Measurements from ENCODE around the gene SMIM15. TPM values are rescaled to one million over a fixed set of nuclear protein-coding genes. Genes with fewer than 3 reads are reported as not detected.

Gene SMIM15
- total RNA-seq, 1 donor from 2014 or later, result 56.6 TPM

DNA sequence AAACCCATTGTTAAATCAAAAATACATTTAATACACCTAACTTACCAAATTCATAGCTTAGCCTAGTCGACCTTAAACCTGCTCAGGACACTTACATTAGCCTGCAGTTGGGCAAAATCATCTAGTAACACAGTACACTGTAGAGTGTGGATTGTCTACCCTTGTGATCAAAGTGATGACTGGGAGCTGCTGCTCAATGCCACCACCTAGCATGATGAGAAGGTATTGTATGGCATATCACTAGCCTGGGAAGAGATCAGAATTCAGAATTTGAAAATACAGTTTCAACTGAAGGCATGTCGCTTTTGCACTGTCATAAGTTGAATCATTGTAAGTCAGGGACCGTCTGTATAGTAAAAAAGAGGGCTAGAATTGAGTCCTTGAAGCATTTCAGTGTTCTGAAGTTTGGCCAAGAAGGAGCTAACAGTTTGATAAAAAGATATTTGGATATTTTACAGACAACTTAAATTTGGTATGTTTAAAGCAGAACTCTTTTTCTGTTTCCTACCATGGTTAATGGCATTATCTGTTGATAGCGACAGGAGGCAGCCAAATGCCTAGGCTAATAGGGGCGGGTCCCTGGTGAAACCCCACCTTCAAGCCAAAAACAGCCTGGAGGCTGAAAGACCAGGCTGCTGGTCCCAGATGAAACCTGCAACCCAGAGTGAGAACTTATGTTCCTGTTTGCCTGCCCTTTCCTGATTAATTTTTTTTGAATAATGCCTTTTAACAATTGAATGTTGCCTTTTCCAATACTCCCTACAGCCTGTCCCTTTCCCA, 23.0 kb downstream of the SMIM15 start:
- Mint-ChIP-seq H3K27ac (ENCODE audit: unreplicated experiment) (no peak overlapping the region), H3K9me3 (ENCODE audit: low read depth) (no peaks in the 10 kb centered on the region), H3K4me3 (ENCODE audit: unreplicated experiment) (no peak overlapping the region), H3K36me3 (ENCODE audit: low read depth) (no peaks in the 10 kb centered on the region), H3K27me3 (ENCODE audit: low read depth) (no peaks in the 10 kb centered on the region), H3K4me1 (ENCODE audit: low read depth) (no peaks in the 10 kb centered on the region)
- TF ChIP-seq, protein P1, sequence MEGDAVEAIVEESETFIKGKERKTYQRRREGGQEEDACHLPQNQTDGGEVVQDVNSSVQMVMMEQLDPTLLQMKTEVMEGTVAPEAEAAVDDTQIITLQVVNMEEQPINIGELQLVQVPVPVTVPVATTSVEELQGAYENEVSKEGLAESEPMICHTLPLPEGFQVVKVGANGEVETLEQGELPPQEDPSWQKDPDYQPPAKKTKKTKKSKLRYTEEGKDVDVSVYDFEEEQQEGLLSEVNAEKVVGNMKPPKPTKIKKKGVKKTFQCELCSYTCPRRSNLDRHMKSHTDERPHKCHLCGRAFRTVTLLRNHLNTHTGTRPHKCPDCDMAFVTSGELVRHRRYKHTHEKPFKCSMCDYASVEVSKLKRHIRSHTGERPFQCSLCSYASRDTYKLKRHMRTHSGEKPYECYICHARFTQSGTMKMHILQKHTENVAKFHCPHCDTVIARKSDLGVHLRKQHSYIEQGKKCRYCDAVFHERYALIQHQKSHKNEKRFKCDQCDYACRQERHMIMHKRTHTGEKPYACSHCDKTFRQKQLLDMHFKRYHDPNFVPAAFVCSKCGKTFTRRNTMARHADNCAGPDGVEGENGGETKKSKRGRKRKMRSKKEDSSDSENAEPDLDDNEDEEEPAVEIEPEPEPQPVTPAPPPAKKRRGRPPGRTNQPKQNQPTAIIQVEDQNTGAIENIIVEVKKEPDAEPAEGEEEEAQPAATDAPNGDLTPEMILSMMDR (IDR thresholded peaks at IDR 0.05), result peak; percentile 54
- no peak for DNase-seq (ENCODE audit: low spot score)

- H3K4me1 Mint-ChIP-seq (ENCODE audit: low read depth), result peaks cover under 1% of the 10 kb centered on the region
- no peaks in the 10 kb centered on the region for H3K9me3 Mint-ChIP-seq (ENCODE audit: low read depth)
- no peak overlapping the region for H3K27ac Mint-ChIP-seq (ENCODE audit: unreplicated experiment)
- DNase-seq (ENCODE audit: low spot score), result no peak
- TF ChIP-seq, protein P1 (IDR thresholded peaks at IDR 0.05), result no peak
- H3K27me3 Mint-ChIP-seq (ENCODE audit: low read depth), result no peaks in the 10 kb centered on the region
- H3K4me3 Mint-ChIP-seq (ENCODE audit: unreplicated experiment), result no peak overlapping the region
- peaks cover 1% of the 10 kb centered on the region for H3K36me3 Mint-ChIP-seq (ENCODE audit: low read depth)
These were observed 24.4 kb downstream of the SMIM15 start for GRCh38 chr5:61137835-61138234.

- Mint-ChIP-seq H3K4me3 (ENCODE audit: unreplicated experiment) (no peak overlapping the region), H3K36me3 (ENCODE audit: low read depth) (peaks cover 3% of the 10 kb centered on the region), H3K9me3 (ENCODE audit: low read depth) (peaks cover 5% of the 10 kb centered on the region), H3K27ac (ENCODE audit: unreplicated experiment) (peak overlapping the region; percentile 86), H3K27me3 (ENCODE audit: low read depth) (no peaks in the 10 kb centered on the region), H3K4me1 (ENCODE audit: low read depth) (peaks cover 11% of the 10 kb centered on the region)
- no peak for DNase-seq (ENCODE audit: low spot score)
- TF ChIP-seq, protein P1 (IDR thresholded peaks at IDR 0.05), result no peak
These were observed 29.7 kb downstream of the SMIM15 start for GRCh38 chr5:61132559-61132958.

DNA sequence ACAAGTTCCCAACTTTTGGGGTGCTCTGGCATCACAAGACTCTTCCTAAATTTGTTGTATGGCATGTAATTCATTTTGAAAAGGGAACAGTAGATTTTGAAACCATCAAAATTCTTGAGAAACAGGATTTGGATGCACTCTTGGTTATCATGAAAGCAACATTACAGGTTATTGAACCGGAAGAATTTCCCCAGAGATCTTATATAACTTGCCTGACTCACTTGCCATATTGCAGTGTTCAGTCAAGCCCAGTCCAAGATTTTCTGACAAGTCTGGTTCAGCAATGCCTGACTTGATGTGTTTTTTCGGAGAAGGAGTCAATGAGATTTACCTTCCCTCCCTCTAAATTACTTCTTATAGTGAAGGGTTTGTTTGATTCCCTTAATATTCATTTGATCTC, 32.0 kb downstream of the SMIM15 start:
- TF ChIP-seq, protein P1 (IDR thresholded peaks at IDR 0.05), result no peak
- H3K27ac Mint-ChIP-seq (ENCODE audit: unreplicated experiment), result no peak overlapping the region
- peaks cover 4% of the 10 kb centered on the region for H3K36me3 Mint-ChIP-seq (ENCODE audit: low read depth)
- no peak overlapping the region for H3K4me3 Mint-ChIP-seq (ENCODE audit: unreplicated experiment)
- peaks cover 11% of the 10 kb centered on the region for H3K4me1 Mint-ChIP-seq (ENCODE audit: low read depth)
- no peak for DNase-seq (ENCODE audit: low spot score)
- no peaks in the 10 kb centered on the region for H3K27me3 Mint-ChIP-seq (ENCODE audit: low read depth)
- peaks cover 5% of the 10 kb centered on the region for H3K9me3 Mint-ChIP-seq (ENCODE audit: low read depth)

DNA sequence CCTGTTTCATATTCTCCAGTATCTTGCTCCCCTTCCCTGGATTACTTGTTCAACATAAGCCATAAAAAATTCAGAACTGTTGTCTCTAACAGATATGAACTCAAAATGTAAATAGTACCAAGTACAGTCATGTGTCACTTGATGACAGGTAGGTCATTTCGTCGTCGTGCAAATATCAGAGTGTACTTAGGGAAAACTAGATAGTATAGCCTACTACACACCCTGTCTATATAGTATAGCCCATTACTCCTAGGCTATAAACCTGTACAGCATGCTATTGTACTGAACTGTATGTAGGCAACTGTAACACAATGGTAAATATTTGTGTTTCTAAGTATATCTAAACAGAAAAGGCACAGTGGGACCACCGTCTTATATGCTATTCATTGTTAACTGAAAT, 39.1 kb downstream of the SMIM15 start:
- Mint-ChIP-seq H3K4me1 (ENCODE audit: low read depth) (no peaks in the 10 kb centered on the region), H3K4me3 (ENCODE audit: unreplicated experiment) (no peak overlapping the region), H3K27me3 (ENCODE audit: low read depth) (no peaks in the 10 kb centered on the region), H3K9me3 (ENCODE audit: low read depth) (no peaks in the 10 kb centered on the region), H3K36me3 (ENCODE audit: low read depth) (peaks cover 3% of the 10 kb centered on the region), H3K27ac (ENCODE audit: unreplicated experiment) (no peak overlapping the region)
- TF ChIP-seq, protein P1 (IDR thresholded peaks at IDR 0.05), result no peak
- no peak for DNase-seq (ENCODE audit: low spot score)

Measured in chondrocyte (in vitro differentiated cells).